ENCODE data around the gene MUC21.
"Not testable (repeated sequence)": the region's sequence is repeated elsewhere in the genome, so short reads cannot be mapped to it uniquely, and the experiment has no call there.

MUC21 gene

DNA sequence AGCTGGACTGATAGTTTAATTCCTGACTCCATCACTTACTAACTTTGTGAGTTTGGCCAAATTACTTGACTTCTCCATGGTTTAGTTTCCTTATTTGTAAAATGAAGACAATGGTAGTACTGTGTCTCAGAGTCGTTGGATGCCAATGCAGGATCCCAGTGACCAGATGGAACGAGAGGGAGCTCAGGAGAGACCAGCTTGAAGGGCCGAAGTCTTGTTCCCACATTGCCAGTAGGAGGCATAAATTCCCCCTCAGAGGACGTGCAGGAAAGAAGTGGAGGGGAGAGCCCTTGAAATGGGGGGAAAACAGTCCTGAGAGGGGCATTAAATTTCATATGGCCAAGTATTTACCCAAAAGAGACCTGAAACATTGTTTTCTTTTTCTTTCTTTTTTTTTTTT, 24.6 kb downstream of the MUC21 start:
- no peak for DNase-seq (ENCODE audit: low spot score)

DNA sequence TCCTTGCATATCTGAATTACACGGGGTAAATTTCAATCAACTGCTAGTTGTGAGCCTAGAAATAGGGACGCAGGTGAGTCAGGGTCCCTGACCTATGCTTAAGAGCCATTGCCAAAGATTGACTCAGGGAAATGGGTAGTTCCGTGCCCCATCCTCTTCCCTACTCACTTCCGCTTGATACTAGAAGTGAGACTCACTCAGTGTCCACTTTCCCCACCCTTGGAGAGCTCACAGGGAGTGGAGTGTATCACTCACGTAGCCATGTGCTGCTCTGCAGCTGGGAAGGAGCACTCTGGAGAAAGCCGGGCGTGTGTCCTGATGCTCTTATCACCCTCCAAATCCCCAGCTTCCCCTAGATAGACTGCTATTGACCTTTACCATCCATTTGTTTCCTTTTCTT, 26.2 kb downstream of the MUC21 start:
- no peak for DNase-seq (ENCODE audit: low spot score)

DNA sequence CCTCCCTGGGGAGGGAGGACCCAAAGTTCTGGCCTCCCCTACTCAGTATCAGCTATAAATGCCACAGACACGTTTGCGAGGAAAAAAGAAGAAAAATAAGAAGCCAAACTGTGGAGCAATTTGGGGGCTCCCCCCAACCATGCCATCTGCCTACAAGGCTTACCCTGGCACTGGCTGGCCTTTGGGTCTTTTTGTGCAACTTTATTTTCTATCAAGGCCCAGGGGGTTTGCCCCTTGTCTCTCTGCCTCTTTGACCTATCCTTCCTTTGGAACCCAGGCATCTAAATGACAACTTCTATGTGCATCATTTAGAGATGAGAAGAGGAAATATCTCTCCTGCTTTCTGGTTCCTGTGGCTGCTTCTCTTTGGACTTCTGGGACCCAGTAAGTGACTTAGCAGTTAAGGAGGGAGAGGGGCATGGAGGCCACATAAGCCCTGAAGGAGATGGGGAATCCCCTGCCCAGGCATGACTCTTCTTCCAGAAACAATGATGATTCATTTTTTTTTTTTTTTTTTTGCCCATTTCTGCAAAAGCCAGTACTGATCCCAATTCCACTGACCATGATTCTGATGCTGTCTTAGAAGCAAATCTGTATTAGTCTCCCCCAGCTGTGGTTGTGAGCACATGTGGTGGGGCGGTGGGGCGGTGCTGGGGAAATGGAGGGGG, 27.0 kb downstream of the MUC21 start, which contains the start of gene MUC22:
TSS of gene MUC22 (plus strand) at position 82 of the 668 bp plus-strand sequence. CDS start at position 315, 233 bp downstream.
- no peak for DNase-seq (ENCODE audit: low spot score)

DNA sequence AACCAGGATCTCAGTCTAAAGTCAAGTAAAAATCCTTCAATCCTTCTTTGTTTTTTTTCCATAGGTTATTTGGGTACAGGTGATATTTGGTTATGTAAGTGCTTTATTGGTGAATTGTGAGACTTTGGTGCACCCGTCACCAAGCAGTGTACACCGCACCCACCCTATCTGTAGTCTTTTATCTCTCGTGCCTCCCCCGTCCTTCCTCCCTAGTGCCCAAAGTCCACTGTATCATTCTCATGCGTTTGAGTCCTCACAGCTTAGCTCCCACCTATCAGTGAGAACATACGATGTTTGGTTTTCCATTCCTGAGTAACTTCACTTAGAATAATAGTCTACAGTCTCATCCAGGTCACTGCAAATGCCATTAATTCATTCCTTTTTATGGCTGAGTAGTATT, 27.6 kb downstream of the MUC21 start:
- no peak for DNase-seq (ENCODE audit: low spot score)

DNA sequence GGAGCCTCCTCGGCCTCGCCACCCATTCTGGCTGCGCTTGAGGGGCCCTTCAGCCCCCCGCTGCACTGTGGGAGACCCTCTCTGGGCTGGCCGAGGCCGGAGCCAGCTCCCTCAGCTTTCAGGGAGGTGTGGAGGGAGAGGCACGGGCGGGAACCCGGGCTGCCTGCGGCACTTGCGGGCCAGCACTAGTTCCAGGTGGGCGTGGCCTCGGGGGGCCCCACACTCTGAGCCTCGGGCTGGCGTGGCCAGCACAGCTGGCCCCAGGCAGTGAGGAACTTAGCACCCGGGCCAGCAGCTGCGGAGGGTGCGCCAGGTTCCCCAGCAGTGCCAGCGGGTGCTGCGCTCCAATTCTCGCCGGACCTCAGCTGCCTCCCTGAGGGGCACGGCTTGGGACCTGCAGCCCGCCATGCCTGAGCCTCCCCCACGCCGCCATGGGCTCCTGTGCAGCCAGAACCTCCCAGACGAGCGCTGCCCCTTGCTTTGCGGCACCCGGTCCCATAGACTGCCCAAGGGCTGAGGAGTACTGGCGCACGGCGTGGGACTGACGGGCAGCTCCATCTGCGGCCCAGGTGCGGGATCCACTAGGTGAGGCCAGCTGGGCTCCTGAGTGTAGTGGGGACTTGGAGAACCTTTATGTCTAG, 33.3 kb downstream of the MUC21 start:
- no peak for DNase-seq (ENCODE audit: low spot score)

DNA sequence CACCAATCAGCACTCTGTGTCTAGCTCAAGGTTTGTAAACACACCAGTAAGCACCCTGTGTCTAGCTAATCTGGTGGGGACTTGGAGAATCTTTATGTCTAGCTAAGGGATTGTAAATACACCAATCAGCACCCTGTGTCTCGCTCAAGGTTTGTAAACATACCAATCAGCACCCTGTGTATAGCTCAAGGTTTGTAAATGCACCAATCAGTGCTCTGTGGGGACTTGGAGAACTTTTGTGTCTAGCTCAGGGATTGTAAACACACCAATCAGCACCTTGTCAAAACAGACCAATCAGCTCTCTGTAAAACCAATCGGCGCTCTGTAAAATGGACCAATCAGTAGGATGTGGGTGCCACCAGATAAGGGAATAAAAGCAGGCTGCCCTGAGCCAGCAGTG, 33.9 kb downstream of the MUC21 start:
- not testable (repeated sequence) for DNase-seq (ENCODE audit: low spot score)

DNA sequence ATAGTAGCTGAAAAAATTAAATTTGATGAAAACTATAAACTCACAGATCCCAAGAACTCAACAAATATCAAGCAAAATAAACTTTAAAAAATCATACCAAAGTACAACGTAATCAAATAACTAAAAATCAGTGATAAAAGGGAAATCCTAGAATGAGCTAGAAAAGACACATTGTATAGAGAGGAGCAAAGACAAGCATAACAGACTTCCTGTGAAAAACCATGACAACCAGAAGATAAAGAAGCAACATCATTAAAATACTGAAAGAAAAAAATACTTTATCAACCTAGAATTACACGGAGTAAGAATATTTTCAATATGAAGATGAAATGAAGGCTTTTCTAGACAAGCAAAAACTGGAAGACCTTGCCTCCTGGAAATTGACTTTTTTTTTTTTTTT, 36.5 kb downstream of the MUC21 start:
- DNase-seq (ENCODE audit: low spot score) = no peak

DNA sequence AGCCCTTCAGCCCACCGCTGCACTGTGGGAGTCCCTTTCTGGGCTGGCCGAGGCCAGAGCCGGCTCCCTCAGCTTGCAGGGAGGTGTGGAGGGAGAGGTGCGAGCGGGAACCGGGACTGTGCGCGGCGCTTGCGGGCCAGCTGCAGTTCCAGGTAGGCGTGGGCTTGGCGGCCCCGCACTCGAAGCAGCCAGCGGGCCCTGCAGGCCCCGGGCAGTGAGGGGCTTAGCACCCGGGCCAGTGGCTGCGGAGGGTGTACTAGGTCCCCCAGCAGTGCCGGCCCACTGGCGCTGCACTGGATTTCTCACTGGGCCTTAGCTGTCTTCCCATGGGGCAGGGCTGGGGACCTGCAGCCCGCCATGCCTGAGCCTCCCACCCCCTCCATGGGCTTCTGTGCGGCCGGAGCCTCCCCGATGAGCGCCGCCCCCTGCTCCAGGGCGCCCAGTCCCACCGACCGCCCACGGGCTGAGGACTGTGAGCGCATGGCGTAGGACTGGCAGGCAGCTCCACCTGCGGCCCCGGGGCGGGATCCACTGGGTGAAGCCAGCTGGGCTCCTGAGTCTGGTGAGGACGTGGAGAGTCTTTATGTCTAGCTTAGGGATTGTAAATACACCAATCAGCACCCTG, 37.2 kb downstream of the MUC21 start:
- DNase-seq (ENCODE audit: low spot score) = not testable (repeated sequence)

DNA sequence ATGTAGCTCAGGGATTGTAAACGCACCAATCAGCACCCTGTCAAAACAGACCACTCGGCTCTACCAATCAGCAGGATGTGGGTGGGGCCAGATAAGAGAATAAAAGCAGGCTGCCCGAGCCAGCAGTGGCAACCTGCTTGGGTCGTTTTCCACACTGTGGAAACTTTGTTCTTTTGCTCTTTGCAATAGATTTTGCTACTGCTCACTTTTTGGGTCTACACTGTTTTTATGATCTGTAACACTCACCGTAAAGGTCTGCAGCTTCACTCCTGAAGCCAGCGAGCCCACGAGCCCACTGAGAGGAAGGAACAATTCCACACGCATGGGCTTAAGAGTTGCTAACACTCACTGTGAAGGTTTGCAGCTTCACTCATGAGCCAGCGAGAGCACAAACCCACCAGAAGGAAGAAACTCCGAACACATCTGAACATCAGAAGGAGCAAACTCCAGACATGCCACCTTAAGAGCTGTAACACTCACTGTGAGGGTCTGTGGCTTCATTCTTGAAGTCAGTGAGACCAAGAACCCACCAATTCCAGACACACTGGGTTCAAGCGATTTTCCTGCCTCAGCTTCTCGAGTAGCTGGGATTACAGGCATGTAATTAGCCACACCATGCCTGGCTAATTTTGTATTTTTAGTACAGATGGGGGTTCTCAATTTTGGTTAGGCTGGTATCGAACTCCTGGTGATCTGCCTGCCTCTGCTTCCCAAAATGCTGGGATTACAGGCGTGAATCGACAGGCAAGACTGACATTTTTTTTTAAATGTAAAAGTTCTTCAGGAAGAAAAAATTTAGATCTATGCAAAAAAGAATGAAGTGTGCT, 38.4 kb downstream of the MUC21 start:
- not testable (repeated sequence) for DNase-seq (ENCODE audit: low spot score)

DNA sequence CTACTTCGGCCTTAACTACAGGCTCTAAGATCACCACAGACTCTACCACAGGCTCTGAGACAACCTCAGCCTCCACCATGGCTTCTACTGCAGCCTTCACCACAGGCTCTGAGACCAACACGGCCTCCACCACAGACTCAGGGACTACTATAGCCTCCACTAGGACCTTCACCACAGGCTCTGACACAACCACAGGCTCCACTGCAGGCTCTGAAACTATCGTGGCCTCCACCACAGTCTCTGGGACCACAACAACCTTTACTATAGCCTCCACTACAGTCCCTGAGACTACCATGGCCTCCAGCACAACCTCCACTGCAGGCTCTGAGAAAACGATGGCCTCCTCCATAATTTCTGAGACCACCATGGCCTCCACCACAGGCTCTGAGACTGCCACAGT, 42.1 kb downstream of the MUC21 start:
- DNase-seq (ENCODE audit: low spot score) = no peak

DNA sequence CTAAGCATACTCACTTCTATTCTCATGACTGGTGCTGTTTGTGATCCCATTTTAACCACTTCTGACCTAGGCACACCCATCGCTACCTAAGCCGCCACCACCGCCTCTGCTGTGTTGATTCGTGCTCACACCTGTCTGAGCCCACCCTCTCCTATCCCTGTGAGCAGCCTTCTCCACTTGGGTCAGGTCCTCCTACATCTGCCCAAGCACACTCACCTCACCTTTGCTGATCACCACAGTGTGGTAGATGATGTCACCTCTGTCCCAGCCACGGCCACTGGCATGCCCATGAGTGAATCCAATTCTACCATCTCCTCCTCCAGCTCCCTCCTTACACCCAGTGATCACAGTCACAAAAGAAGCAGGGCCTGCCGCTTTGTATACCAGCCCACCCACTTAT, 47.6 kb downstream of the MUC21 start:
- DNase-seq (ENCODE audit: low spot score) = no peak

DNA sequence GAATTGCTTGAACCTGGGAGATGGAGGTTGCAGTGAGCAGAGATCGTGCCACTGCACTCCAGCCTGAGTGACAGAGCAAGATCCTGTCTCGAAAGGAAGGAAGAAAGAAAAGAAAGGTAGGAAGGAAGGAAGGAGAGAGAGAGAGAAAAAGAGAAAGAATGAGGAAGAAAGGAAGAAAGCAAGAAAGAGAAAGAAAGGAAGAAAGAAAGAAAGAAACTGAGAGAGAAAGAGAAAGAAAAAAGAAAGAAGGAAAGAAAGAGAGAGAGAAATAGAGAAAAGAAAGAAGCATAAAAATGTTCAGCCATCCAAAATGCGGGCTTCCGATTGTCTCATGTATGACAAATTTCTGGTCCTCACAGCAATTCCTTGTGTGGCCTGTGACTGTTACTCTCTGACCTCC, 49.6 kb downstream of the MUC21 start:
- DNase-seq (ENCODE audit: low spot score) = no peak

DNA sequence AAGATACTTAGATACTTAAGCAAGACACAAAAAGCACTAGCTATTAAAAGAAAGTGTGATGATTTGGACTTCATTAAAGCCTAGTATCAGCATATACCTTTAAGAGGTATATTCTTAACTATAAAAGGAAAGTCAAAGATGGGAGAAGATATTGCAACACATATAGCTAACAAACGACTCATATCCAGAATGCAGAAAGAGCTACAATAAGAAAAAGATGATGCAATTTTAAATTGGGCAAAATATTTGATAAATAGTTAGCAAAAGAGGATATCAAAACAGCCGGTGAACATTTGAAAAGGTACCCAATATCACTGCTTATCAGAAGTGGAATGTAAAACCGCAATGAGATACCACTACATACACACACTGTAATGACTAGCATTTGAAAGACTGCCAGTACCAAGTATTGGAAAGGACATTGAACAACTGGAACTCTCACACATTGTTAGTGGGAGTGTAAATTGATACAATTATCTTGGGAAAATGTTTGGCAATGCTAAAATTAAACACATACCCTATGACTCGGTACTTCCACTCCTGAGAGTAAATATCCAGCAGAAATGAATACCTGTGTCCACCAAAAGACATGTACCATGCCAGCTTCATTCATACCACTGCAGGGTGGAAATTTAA, 52.5 kb downstream of the MUC21 start:
- no peak for DNase-seq (ENCODE audit: low spot score)

DNA sequence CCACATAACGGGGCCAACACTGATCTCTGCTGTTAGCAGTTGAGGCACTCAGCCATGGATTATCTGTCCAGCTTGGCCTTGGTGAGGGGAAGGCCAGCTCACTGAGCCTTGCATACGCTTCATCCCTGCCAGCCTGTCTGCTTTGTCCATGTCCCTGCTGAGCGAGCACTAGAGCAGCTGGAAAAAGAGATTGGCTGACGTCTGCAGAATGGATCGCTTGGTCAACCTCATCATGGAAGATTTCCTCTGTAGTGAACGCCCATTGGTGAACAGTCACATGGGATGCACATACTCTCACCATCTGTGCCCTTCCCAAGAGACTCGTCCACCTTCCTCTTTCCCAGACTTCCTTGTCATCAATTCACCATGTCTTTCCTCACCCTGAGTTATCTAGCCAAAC, 53.7 kb downstream of the MUC21 start:
- DNase-seq (ENCODE audit: low spot score) = no peak

DNA sequence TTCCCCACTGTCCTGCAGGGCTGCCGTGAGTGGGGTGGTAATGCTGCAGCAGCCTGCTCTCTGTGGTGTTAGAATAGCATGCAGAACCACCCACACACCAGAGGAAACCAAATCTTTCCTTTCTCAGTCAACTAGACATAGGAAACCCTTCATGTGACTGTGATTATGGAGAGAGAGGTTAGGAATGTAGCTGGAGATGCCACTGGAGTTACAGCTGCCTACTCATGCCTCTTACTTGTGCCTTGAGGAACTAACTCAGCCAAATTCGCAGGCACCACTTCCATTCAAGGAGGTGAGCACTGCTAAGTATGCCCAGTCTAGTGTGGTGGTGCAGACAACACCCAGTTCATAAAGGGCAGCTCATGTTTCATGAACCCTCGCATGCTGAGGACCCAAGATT, 54.2 kb downstream of the MUC21 start:
- no peak for DNase-seq (ENCODE audit: low spot score)

DNA sequence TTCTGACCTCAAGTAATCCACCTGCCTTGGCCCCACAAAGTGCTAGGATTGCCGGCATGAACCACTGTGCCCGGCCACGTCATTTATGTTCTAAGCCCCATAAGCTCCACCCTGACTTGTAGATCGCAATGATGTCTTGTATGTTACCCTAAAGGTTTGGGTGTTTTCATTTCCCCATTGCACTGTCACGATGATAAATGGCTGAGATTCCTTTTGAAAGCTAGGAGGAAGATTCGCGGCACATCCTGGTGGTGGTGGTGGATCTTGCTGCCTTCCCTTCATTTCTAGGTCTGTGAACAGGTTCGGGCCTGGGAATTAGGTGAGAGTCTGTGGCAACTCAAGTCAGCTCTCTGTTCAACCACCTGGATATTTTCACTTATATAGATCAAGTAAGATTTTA, 55.0 kb downstream of the MUC21 start:
- DNase-seq (ENCODE audit: low spot score) = no peak

Data from CD4-positive, alpha-beta T cell treated with Interleukin-15 for 4 hours (primary cell).